ENCODE results near the gene ARPP21.
"Not testable (repeated sequence)": the region's sequence is repeated elsewhere in the genome, so short reads cannot be mapped to it uniquely, and the experiment has no call there.

ARPP21 gene

GRCh38 chr3:35639254-35640186, at the start of gene ARPP21:
Gene ARPP21, plus strand, starts transcription at chr3:35639525. Its CDS starts 42,227 bp downstream, at chr3:35681752.
- peak; percentile 26 to 38 for DNase-seq

GRCh38 chr3:35592589-35593295, 46.6 kb upstream of the ARPP21 start:
- no peak for DNase-seq

GRCh38 chr3:35594739-35595138, 44.6 kb upstream of the ARPP21 start:
- no peak for DNase-seq

DNA sequence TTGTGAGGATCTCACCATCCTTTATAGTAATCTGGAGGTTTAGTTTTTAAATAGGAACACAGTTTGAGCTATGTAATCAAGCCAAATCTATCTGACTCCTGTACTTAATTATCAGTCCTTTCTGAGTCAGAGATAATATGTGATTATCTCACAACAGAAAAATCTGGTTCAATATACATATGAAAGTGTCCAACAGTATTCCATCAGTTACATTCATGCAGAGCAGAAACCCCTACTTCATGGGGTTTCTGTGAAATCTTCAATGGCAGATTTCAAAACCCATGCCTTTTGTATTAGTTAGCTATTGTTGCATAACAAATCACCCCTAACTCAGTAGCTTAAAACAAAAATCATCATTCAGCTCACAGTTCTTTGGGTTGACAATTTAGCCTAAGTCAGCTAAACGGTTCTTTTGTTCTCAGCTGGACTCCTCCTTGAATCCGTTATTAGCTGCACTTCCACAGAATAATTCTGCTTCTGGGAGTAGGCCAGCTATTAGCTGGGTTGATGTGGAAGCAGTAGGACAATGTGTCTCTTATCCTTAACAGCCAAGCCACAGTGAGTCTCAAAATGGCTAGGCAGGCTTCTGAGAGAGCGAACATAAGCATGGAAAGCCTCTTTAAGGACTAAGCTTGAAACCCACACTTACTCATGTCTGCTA, 42.9 kb upstream of the ARPP21 start:
- DNase-seq: no peak

DNA sequence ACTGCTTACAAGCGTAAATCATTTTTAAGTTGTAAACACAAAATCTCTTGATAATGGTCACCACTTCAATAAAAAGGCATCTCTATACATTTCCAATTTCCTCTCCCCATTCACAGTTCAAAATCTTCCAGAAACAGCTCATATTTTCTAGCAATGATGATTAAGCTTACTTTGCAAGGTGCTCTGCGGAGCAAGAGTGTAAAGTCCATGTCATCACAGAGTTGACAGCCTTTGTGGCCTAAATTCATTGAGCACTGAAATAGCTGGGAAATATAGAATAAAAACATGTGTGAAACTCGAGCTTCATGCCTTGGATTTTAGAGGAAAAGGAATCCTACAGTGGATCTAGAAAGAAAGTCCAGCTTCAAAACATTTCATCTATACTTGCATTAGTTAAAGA, 41.8 kb upstream of the ARPP21 start:
- no peak for DNase-seq

DNA sequence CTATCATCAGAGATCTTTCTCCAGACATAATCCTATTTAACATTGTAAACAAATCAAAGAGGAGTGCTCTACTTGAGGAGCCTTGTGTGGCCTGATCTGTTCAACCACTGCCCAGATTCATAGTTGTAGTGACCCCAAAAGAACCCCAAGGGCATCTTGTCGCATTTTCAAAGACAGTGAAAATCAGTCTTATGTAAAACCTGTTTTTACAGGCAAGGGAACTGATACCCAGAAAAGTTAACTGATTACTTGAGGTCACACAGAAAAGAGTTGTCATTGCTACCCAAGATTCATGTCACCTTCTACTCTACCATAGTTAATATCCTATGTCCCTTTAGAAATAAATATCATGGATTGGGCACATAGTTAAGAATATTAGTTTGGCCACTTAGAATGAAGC, 40.5 kb upstream of the ARPP21 start:
- DNase-seq: no peak

- DNase-seq: peak; percentile 20 to 59
Observed at GRCh38 chr3:35601959-35602358, 37.4 kb upstream of the ARPP21 start.

DNA sequence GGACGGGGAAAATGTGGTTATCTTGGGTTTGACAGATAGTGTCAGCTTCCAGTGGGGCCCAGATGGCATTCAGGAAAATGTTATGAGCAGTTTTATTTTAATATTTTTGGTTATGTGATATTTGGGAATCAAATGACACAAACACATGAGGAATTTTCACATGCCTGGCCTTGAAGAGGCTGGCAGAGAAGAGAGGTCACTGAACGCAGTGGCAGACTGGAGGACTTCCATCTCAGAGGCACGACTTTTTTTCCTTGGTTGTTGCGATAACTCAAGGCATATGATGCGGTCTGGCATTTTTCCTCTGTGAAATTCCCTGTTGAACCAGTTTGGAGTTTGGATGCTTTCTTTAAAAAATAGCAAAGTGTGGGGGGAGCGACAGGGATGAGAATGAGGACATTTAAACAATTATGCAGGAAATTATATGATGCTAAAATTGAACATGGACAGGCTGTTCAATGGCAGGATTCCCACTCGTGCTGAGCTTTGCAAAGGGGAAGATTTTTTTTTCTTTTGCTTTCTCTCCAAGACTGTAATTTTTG, 36.9 kb upstream of the ARPP21 start:
- peak in 1 of 2 experiments; percentile 74 for DNase-seq

DNA sequence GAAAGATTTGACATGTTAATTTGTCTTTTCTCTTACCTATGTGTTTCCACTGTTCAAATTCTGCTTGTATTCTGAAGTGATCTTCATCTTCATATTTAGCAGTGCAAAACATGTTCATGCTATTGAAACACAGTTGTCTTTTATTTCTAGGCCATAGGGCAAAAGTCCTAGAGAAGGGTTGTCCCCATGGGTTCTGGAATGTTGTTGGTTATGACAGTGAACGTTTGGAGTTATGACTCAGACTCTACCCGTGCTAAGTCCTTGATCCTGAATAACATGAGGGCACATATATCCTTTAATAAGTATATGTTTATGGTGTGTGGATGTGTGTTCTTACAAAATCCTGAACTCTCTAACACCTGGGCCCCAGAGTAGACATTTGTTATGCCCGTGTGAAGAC, 23.0 kb upstream of the ARPP21 start:
- no peak for DNase-seq

GRCh38 chr3:35617370-35617769, 22.0 kb upstream of the ARPP21 start:
- no peak for DNase-seq

GRCh38 chr3:35620238-35620637, 19.1 kb upstream of the ARPP21 start:
- not testable (repeated sequence) for DNase-seq

GRCh38 chr3:35624698-35625097, 14.6 kb upstream of the ARPP21 start:
- DNase-seq: no peak

DNA sequence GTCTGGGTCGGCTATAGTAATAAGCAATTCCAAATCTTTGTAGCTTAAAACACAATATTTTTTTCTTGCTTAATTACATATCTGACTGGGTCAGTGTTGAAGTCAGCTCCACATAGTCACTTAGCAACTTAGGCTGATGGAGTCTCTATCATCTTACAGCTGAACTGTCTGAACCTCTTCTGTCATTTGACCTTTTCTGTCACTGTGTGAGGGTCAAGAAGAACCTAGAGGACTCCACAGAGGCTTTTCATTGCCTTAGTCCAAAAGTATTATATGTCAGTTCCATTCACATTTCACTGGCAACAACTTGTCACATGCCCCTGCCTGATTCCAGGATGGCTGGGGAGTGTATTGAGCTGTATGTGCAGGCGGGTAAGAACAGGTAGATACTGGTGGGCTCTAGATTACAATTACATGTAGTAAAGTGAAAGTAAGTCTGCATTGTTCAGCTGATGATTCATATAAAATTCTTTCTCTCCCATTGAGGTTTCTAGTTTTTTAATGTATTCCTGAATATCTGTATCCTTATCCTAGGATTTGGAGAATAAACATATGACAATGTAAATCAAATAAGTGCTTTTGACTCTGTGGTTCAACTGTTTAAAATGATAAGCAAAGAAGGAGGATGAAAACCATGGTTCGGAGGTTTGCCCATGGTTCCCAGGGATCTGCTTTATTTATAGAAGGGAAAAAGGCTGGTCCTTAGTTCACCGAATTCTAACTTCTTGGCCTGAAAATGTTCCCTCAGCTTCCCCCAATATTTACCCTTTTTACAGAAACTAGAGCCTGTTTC, 5.8 kb upstream of the ARPP21 start:
- DNase-seq: no peak

- no peak for DNase-seq
Observed at GRCh38 chr3:35635407-35635806, 3.9 kb upstream of the ARPP21 start.

DNA sequence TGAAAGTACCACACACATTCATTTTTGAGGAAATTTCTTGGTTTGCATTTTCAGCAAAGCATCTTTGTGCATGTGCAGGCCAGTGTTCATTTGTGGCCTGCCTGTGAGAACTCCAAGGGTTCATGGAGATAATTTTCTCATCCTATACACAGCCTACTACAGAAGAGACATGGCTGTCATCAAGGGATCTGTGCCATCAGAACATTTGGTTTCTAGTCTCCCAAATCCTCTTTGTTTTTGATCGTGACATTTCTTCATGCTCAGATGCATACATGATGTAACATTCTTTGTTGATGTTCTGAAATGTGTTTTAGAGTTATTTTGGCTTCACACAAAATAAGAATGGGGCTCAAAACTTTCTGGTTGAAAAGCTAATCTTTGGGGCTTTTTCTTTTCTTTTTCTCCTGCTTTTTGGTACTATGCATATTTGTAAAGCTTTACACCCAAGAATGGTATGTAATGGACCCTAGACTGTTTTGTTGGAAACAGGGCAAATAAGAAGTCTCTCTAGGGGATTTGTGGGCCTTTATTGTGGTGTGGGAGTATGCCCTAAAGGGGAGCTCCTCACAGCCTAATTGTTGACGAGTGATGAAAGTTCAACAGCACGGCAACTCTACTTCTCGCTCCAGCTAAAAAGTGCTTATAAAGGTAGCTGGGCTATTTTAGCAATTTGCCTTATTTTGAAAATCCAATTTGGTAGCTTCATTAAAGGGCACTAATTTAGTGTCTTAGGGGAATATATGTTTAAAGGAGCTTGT, 3.2 kb upstream of the ARPP21 start:
- DNase-seq: no peak

- no peak for DNase-seq
Observed at GRCh38 chr3:35638251-35638979, 910 bp upstream of the ARPP21 start.

GRCh38 chr3:35638980-35639253, 408 bp upstream of the ARPP21 start:
- DNase-seq: no peak

DNA sequence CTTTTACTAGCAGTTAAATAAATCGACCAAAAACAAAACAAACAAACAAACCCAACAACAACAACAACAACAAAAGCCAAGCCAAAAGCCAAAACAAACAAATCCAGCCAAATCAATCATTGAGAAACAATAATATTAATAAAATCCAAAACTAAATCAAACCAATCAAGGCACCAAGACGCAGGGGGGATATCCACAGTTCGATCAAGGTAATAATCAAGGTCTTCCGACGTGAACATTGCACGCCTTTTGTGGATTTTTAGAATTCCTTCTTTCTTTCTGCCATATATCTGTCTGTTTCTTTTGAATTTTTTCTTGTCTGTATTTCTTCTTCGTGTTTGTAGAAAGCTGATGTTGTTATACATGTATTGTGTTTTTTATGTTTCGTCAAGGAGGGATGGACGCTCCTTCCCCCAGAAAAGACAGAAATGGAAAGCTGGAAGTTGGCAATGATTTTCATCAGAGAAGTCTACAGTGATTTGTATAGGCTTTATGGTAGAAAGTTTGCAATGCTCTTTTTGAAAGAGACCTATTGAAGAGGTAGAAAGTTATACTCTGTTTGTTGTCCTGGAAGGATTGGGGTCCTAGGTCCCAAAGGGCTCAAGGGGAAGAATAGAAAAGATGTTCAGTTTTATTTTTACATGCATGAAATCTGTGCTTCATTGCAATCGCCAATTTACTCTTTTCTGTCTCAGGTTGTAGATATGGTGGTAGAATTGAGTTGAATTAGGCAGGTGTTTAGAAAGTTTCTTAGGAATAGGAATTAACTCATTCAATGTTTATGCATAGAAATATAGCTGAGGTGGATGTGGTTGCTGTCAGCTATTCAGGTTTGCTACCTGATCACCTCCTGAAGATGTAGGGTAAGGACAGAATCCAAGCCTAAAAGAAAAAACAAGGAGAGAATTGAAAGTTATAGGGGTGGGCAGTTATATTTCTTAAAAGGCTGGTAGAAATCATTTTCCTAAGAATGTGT, 1.2 kb downstream of the ARPP21 start:
- DNase-seq: no peak

DNA sequence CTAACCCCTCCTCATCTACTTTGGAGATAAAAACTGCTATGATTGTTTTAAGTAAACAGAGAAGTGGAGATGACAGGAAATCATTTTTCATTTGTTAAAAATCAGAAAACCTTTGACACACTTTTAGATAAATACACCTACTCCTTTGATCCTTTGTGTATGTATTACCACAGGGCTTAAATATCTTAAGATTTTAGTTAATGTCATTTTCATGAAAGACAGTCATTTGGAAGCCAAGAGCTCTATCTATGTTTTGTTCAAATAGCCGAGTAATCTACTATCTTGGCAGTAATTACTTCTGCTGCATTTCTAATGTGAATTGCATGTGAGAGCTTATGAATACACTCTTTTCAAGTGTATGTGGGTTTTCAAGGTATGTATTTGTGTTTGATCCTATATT, 2.0 kb downstream of the ARPP21 start:
- DNase-seq: no peak

Measured in NCI-H446 (cell line).